Right forelimb (tissue), 1 donor: ENCODE measurements around the gene NALCN.

Source experiments
- DNase-seq: peaks from one replicate; pipeline ENCODE4 v3.0.0-alpha.2; 2018

The NALCN gene

GRCh38 chr13:101412076-101412475, 4.2 kb downstream of the NALCN start:
- no peak for DNase-seq

- no peak for DNase-seq
Measured at GRCh38 chr13:101408992-101409656, 7.2 kb downstream of the NALCN start.

GRCh38 chr13:101408154-101408553, 8.2 kb downstream of the NALCN start:
- no peak for DNase-seq

- no peak for DNase-seq
Measured at GRCh38 chr13:101406791-101407190, 9.5 kb downstream of the NALCN start.

GRCh38 chr13:101401196-101401595, 15.1 kb downstream of the NALCN start:
- no peak for DNase-seq

GRCh38 chr13:101399365-101399764, 16.9 kb downstream of the NALCN start:
- no peak for DNase-seq

- DNase-seq, result no peak
Measured at GRCh38 chr13:101398920-101399319, 17.4 kb downstream of the NALCN start.

- no peak for DNase-seq
Measured at GRCh38 chr13:101398191-101398590, 18.1 kb downstream of the NALCN start.

- DNase-seq, result no peak
Measured at GRCh38 chr13:101397742-101398141, 18.6 kb downstream of the NALCN start.

GRCh38 chr13:101394605-101395004, 21.7 kb downstream of the NALCN start:
- no peak for DNase-seq

GRCh38 chr13:101393140-101393539, 23.2 kb downstream of the NALCN start:
- no peak for DNase-seq

- DNase-seq, result no peak
Measured at GRCh38 chr13:101390461-101390860, 25.8 kb downstream of the NALCN start.

- no peak for DNase-seq
Measured at GRCh38 chr13:101384929-101385328, 31.4 kb downstream of the NALCN start.

- DNase-seq, result no peak
Measured at GRCh38 chr13:101383595-101383994, 32.7 kb downstream of the NALCN start.

- no peak for DNase-seq
Measured at GRCh38 chr13:101382701-101383100, 33.6 kb downstream of the NALCN start.

- DNase-seq, result no peak
Measured at GRCh38 chr13:101382086-101382485, 34.2 kb downstream of the NALCN start.

- no peak for DNase-seq
Measured at GRCh38 chr13:101360525-101360924, 55.8 kb downstream of the NALCN start.

- no peak for DNase-seq
Measured at GRCh38 chr13:101354895-101355294, 61.4 kb downstream of the NALCN start.

- no peak for DNase-seq
Measured at GRCh38 chr13:101346942-101347728, 69.2 kb downstream of the NALCN start.

- no peak for DNase-seq
Measured at GRCh38 chr13:101346161-101346560, 70.1 kb downstream of the NALCN start.

- DNase-seq, result no peak
Measured at GRCh38 chr13:101343128-101343787, 73.0 kb downstream of the NALCN start.

GRCh38 chr13:101341464-101341863, 74.8 kb downstream of the NALCN start:
- DNase-seq, result no peak

GRCh38 chr13:101339202-101339601, 77.1 kb downstream of the NALCN start:
- DNase-seq, result no peak

GRCh38 chr13:101332583-101332982, 83.7 kb downstream of the NALCN start:
- DNase-seq, result no peak
